K562 (cell line): ENCODE results near the gene AP1B1. TPM values are rescaled to one million over a fixed set of nuclear protein-coding genes. Genes with fewer than 3 reads are reported as not detected.

Experiments used
- ATAC-seq: fragments of 200-7000 bp; cut with Tn5 transposase; 3 replicates; pipeline ENCODE4 v1.9.1; 2020; ENCODE audit warnings: moderate library complexity
- BruUV-seq: library from RNA; stranded (reverse); fragments of 400-500 nt; replicated peaks from 2 replicates; lab custom pipeline; 2021; lab: Mats Ljungman, UMichigan
- CTCF ChIA-PET: fragments of 300-600 bp; formaldehyde crosslinking; extraction: SDS; loops from one replicate; lab custom pipeline; 2021; ENCODE audit warnings: low intra/inter-chr PET ratio; lab: Yijun Ruan, JAX
- POLR2A ChIA-PET: fragments of 300-600, 350-650 bp; sonication (Branson Sonifier 250); formaldehyde crosslinking; extraction: SDS; loops from one replicate; lab custom pipeline; 2021; ENCODE audit warnings: antibody characterized with exemption, inconsistent platforms; lab: Yijun Ruan, JAX
- DNase-seq, 4 experiments: peaks; one replicate each; pipeline versions ENCODE4 v3.0.0 to v3.0.0-alpha.2; 2011 to 2018; ENCODE audit warnings: low spot score in 3 of 4, mixed read lengths in 3 of 4; ENCODE audit errors: extremely low read depth in 1 of 4
- FAIRE-seq: peaks from 2 replicates; lab custom pipeline; 2011; peaks lifted over from hg19 to GRCh38; lab: Jason Lieb, UNC
- H2AFZ ChIP-seq: 2 replicates; pipeline ENCODE4 v1.6.0; 2011; ENCODE audit warnings: low read depth, low read length, control low read depth, inconsistent platforms
- H3K27ac ChIP-seq: fragments of 200-600 bp; 3 replicates; pipeline ENCODE4 v1.8.0; 2011; ENCODE audit warnings: low read depth, mild to moderate bottlenecking, control low read depth, inconsistent platforms, low read length, moderate library complexity, mixed read lengths; ENCODE audit errors: extremely low read depth
- H3K27me3 ChIP-seq, 2 experiments: fragments of 300-600 bp in 1 of 2; 2 replicates in 1 of 2; 3 replicates in 1 of 2; pipeline versions ENCODE4 v1.6.0 to v1.8.0; 2011; ENCODE audit warnings: inconsistent platforms in 2 of 2, low read length in 2 of 2, mild to moderate bottlenecking in 1 of 2, mixed read lengths in 1 of 2, moderate library complexity in 1 of 2; ENCODE audit not compliant: control insufficient read depth in 2 of 2, insufficient read depth in 2 of 2
- H3K36me3 ChIP-seq: fragments of 300-600 bp; 3 replicates; pipeline ENCODE4 v1.8.0; 2011; ENCODE audit warnings: mild to moderate bottlenecking, low read length, inconsistent platforms; ENCODE audit not compliant: control insufficient read depth, insufficient read depth
- H3K4me1 ChIP-seq, 2 experiments: fragments of 200-600 bp in 1 of 2; replicated peaks in 1 of 2; 2 replicates in 1 of 2; 3 replicates in 1 of 2; pipeline versions ENCODE4 v1.5.1 to v1.8.0; 2011; ENCODE audit warnings: inconsistent platforms in 2 of 2, low read length in 2 of 2, mild to moderate bottlenecking in 1 of 2, mixed read lengths in 1 of 2, moderate library complexity in 1 of 2; ENCODE audit not compliant: control insufficient read depth in 2 of 2, insufficient read depth in 2 of 2
- H3K4me2 ChIP-seq: 2 replicates; pipeline ENCODE4 v1.6.1; 2011; ENCODE audit warnings: low read length, control low read depth, inconsistent platforms, mixed read lengths; ENCODE audit not compliant: insufficient read depth
- H3K4me3 ChIP-seq: fragments of 200-600 bp; sonication (generic), shearing (Covaris generic); 2 replicates; pipeline ENCODE4 v1.5.1; 2016; ENCODE audit warnings: control low read depth, inconsistent platforms
- H3K79me2 ChIP-seq: fragments of 200-600 bp; 3 replicates; pipeline ENCODE4 v1.8.0; 2011; ENCODE audit warnings: low read length, inconsistent platforms; ENCODE audit not compliant: control insufficient read depth, insufficient read depth
- H3K9ac ChIP-seq, 2 experiments: 2 replicates each; pipeline versions ENCODE4 v1.6.0 to v1.6.1; 2011; ENCODE audit warnings: low read depth in 2 of 2, low read length in 2 of 2, control low read depth in 1 of 2, inconsistent platforms in 1 of 2, mild to moderate bottlenecking in 1 of 2, mixed read lengths in 1 of 2; ENCODE audit not compliant: insufficient read depth in 1 of 2
- H3K9me1 ChIP-seq: one replicate; pipeline ENCODE4 v1.6.0; 2011; ENCODE audit warnings: inconsistent platforms, mild to moderate bottlenecking, low read length, moderate library complexity; ENCODE audit not compliant: control insufficient read depth, insufficient read depth
- H3K9me3 ChIP-seq: replicated peaks from 2 replicates; pipeline ENCODE4 v1.5.1; 2011; ENCODE audit warnings: low read depth, low read length, inconsistent platforms; ENCODE audit not compliant: control insufficient read depth, insufficient read depth
- H4K20me1 ChIP-seq: replicated peaks from 2 replicates; pipeline ENCODE4 v1.6.1; 2011; ENCODE audit warnings: low read length, inconsistent platforms, mixed read lengths; ENCODE audit not compliant: control insufficient read depth, insufficient read depth
- NBN ChIP-seq: fragments of 450-650 bp; IDR thresholded peaks from 2 replicates; pipeline ENCODE4 v1.6.1; 2016; ENCODE audit warnings: low read depth, mild to moderate bottlenecking
- WGBS: fragments of 100-300 bp; shearing (Covaris generic); methylation state at CpG from one replicate; pipeline ENCODE4 v1.1.6; 2016; ENCODE audit warnings: low coverage, mixed read lengths; ENCODE audit not compliant: insufficient coverage; ENCODE audit errors: missing lambda C conversion rate; 5-methylcytosine and 5-hydroxymethylcytosine counted together
- in situ Hi-C: fragments of 300-500 bp; cut with MboI; formaldehyde crosslinking; loops from 4 replicates; pipeline ENCODE4 v1.15.0; 2018; ENCODE audit warnings: inconsistent platforms, mixed read lengths
- intact Hi-C: fragments of 100-400 bp; cut with micrococcal nuclease; formaldehyde crosslinking; loops from 2 replicates; pipeline ENCODE4 v1.14.2; 2022
- polyA plus RNA-seq, 8 experiments: library from polyadenylated mRNA; depleted of rRNA in 4 of 8; stranded (reverse) in 5 of 8; unstranded in 3 of 8; fragments of >200 nt; fragmentation: Nextera tagmentation in 2 of 8; fragmentation: Illumina TruSeq in 1 of 8; extraction: Ambion mirVana in 2 of 8; extraction: Trizol in 1 of 8; gene quantifications; 2 replicates each; pipeline versions ENCODE4 v1.2.1 to v1.2.3, GENCODE V29; 2011 to 2014; ENCODE audit warnings: inconsistent platforms in 1 of 8, missing spikeins in 1 of 8
- total RNA-seq, 7 experiments: library from RNA; depleted of rRNA in 6 of 7; stranded (reverse); fragments of >200 nt in 6 of 7; fragmentation: Illumina TruSeq in 2 of 7; extraction: Trizol in 2 of 7; gene quantifications; 2 replicates each; pipeline versions ENCODE4 v1.2.1 to v1.2.3, GENCODE V29; 2011 to 2021; ENCODE audit warnings: low replicate concordance in 1 of 7
- TF ChIP-seq, protein P1 (sequence below): fragments of 450-650 bp; IDR thresholded peaks from 2 replicates; pipeline ENCODE4 v1.6.1; 2016; ENCODE audit warnings: borderline replicate concordance
- TF ChIP-seq, protein P2 (sequence below), 2 experiments: fragments of 450-650 bp; IDR thresholded peaks; 2 replicates each; pipeline ENCODE4 v1.6.1; 2016
- TF ChIP-seq, protein P3 (sequence below): fragments of 250-450 bp; sonication (Bioruptor Pico); IDR thresholded peaks from 2 replicates; pipeline ENCODE4 v1.5.0; 2021

Gene AP1B1
- total and polyA plus RNA-seq, 9 of the 15 experiments (the other 6 are each of a cell fraction or from before 2014, with no cell fraction given): 1.2 to 60.9 (median 30.1) TPM

DNA sequence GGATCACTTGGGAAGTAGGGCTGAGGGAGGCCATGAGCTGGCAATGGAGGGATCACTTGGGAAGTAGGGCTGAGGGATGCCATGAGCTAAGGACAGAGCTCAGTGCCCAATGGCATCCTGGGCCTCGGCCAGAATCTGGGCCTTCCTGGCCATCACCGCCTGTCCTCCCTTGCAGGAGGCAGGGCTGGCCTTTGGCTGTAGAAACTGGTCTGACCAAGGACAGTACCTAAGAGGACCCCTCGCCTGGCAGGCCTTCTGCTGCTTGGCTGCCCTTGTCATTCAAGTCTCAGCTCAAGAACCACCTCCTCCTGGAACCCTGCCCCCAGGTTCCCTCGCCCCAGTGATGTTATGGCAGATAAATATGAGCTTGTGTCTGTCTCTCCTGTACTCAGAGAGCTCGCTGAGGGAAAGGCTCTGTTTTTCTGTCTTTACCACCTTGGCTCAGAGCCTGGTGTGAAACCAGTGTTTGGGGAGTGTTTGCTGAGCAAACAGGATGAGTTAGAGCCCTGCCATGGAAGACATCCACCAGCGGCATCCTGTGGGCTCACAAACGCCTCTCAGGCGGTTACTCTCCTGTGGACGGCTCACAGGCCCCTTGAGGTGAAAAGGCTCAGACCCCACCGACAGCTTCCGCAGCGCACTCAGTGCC is 53.5 kb downstream of the AP1B1 start:
- no peaks in the 10 kb centered on the region for H3K9me1 ChIP-seq
- H3K27me3 ChIP-seq: no peaks in the 10 kb centered on the region
- DNase-seq (no peak), ATAC-seq (no peak), FAIRE-seq (no peak)
- 93% methylated on average over 12 of the region's 12 CpGs for WGBS
- ChIA-PET POLR2A (no interaction called here), CTCF (no interaction called here)
- H3K27ac ChIP-seq: no peak overlapping the region
- no peak overlapping the region for H3K4me3 ChIP-seq
- no peak overlapping the region for H3K9ac ChIP-seq
- no peak overlapping the region for H3K4me2 ChIP-seq
- no peak overlapping the region for H2AFZ ChIP-seq
- peaks cover 0 to 10% of the 10 kb centered on the region in 2 experiments; a peak in 2 of 5 replicates for H3K4me1 ChIP-seq
- no TSS peak for BruUV-seq
- H3K36me3 ChIP-seq: peaks cover 53% of the 10 kb centered on the region; the same call in 2 of the 3 replicates
- H4K20me1 ChIP-seq: no peaks in the 10 kb centered on the region
- TF ChIP-seq, protein P1, sequence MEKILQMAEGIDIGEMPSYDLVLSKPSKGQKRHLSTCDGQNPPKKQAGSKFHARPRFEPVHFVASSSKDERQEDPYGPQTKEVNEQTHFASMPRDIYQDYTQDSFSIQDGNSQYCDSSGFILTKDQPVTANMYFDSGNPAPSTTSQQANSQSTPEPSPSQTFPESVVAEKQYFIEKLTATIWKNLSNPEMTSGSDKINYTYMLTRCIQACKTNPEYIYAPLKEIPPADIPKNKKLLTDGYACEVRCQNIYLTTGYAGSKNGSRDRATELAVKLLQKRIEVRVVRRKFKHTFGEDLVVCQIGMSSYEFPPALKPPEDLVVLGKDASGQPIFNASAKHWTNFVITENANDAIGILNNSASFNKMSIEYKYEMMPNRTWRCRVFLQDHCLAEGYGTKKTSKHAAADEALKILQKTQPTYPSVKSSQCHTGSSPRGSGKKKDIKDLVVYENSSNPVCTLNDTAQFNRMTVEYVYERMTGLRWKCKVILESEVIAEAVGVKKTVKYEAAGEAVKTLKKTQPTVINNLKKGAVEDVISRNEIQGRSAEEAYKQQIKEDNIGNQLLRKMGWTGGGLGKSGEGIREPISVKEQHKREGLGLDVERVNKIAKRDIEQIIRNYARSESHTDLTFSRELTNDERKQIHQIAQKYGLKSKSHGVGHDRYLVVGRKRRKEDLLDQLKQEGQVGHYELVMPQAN: no peak
- TF ChIP-seq NBN: no peak
- TF ChIP-seq, protein P2, sequence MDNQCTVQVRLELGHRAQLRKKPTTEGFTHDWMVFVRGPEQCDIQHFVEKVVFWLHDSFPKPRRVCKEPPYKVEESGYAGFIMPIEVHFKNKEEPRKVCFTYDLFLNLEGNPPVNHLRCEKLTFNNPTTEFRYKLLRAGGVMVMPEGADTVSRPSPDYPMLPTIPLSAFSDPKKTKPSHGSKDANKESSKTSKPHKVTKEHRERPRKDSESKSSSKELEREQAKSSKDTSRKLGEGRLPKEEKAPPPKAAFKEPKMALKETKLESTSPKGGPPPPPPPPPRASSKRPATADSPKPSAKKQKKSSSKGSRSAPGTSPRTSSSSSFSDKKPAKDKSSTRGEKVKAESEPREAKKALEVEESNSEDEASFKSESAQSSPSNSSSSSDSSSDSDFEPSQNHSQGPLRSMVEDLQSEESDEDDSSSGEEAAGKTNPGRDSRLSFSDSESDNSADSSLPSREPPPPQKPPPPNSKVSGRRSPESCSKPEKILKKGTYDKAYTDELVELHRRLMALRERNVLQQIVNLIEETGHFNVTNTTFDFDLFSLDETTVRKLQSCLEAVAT (IDR thresholded peaks at IDR 0.05): no peak
- TF ChIP-seq, protein P3, sequence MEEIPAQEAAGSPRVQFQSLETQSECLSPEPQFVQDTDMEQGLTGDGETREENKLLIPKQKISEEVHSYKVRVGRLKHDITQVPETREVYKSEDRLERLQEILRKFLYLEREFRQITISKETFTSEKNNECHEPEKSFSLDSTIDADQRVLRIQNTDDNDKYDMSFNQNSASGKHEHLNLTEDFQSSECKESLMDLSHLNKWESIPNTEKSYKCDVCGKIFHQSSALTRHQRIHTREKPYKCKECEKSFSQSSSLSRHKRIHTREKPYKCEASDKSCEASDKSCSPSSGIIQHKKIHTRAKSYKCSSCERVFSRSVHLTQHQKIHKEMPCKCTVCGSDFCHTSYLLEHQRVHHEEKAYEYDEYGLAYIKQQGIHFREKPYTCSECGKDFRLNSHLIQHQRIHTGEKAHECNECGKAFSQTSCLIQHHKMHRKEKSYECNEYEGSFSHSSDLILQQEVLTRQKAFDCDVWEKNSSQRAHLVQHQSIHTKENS: no peak
- H3K9me3 ChIP-seq: no peaks in the 10 kb centered on the region
- in situ Hi-C loops (no loop called here), intact Hi-C loops (no loop called here)
- H3K79me2 ChIP-seq: no peaks in the 10 kb centered on the region
